Keratinocyte (primary cell): ENCODE results near the gene ABHD6.

Experiments
- CTCF ChIP-seq, 3 experiments: IDR thresholded peaks in 1 of 3; conservative IDR thresholded peaks in 1 of 3; optimal IDR thresholded peaks in 1 of 3; 2 replicates in 2 of 3; 3 replicates in 1 of 3; pipeline versions ENCODE3 to v1.5.1; 2011; ENCODE audit warnings: low read length in 3 of 3, mild to moderate bottlenecking in 3 of 3, moderate library complexity in 2 of 3, control low read depth in 1 of 3, inconsistent platforms in 1 of 3; ENCODE audit not compliant: insufficient read depth in 2 of 3; ENCODE audit errors: extremely low read depth in 1 of 3
- EZH2 ChIP-seq: IDR thresholded peaks from one replicate; pipeline ENCODE4 v1.6.1; 2012; ENCODE audit warnings: inconsistent platforms, mild to moderate bottlenecking, low read length, moderate library complexity

- peak; percentile 18 to 28 (median 19) for TF ChIP-seq CTCF (optimal IDR thresholded peaks at IDR 0.05 in 1 of 3, IDR thresholded peaks at IDR 0.05 in 1 of 3, conservative IDR thresholded peaks at IDR 0.05 in 1 of 3; ENCODE audit: extremely low read depth in 1 of 3, insufficient read depth in 2 of 3, low read length in 3 of 3)
- no peak for TF ChIP-seq EZH2
Observed at GRCh38 chr3:58249358-58250092, 11.9 kb downstream of the ABHD6 start.
